Posterior cingulate gyrus (tissue), 11 donors: Measurements from ENCODE around the gene ANKRD40CL.
"Not testable (repeated sequence)": the region's sequence is repeated elsewhere in the genome, so short reads cannot be mapped to it uniquely, and the experiment has no call there.

Source experiments
- DNase-seq, 10 donors: peaks; one replicate each; pipeline versions ENCODE4 v3.0.0 to v3.0.0-alpha.2; 2020 to 2021; ENCODE audit warnings: mixed read lengths in 3 of 10
- intact Hi-C: fragments of 100-400 bp; cut with DNase I; formaldehyde crosslinking; loops from one replicate; pipeline ENCODE4 v1.15.1; 2023

The ANKRD40CL gene, protein sequence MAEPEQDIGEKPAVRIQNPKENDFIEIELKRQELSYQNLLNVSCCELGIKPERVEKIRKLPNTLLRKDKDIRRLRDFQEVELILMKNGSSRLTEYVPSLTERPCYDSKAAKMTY

DNA sequence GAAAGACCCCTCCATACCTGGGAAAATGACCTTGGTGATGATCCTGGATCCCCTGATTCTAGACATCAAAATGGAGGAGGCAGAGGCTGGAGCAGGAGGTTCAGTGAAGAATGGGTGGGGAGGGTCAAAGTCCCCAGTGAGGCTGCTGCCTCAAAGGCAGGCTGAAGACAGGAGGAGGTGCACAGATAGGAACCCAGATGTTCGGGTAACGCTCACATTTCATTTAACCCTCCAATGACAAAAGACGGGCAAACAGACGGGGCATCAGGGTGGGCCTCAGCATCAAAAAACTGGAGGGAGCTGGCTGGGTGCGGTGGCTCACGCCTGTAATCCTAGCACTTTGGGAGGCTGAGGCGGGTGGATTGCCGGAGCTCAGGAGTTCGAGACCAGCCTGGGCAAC lies at the start of gene ANKRD40CL:
TSS of gene ANKRD40CL (minus strand) at position 73 of the 400 bp plus-strand sequence. CDS start 605 bp downstream, outside the sequence.
- intact Hi-C loops: no loop called here
- peak in 1 of 10 donors; percentile 29 for DNase-seq

DNA sequence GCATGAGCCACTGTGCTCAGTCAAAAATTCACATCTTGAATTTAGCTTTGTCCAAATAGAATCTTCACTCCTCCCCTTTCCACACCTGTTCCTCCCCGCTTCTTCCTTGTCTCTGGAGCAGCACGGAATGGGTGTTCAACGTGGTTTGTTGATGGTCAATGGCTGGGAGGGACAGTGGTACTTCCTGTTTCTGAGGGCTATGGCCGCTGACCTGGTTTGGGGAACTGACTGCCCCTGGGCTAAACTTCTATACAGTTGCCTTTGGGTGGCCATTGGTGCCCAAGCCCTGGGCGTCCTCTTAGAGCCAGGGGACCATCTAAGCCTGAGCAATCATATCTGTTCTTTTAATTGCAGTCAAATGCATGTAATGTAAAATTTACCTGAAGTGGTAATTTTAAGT lies 49.0 kb upstream of the ANKRD40CL start:
- intact Hi-C loops: no loop called here
- DNase-seq: peak in 3 of 10 donors; percentile 14 to 33 (median 21)

- peak in 1 of 10 donors; percentile 21 for DNase-seq
- intact Hi-C loops: no loop called here
Observed at GRCh38 chr17:50815400-50815799, 48.1 kb upstream of the ANKRD40CL start.

DNA sequence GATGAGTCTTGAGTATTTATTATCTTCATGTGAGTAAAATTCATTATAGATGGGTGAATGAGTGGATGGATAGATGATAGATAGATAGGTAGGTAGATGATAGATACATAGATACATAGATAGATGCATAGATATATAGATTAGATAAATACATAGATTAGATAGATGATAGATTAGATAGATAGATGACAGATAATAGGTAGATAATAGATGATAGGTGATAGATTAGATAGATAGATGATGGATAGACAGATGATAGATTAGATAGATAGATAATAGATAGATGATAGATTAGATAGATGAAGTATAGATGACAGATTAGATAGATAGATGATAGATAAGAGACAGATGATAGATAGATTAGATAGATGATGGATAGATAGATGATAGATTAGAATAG lies 46.3 kb upstream of the ANKRD40CL start:
- intact Hi-C loops: no loop called here
- DNase-seq: no peak

GRCh38 chr17:50808888-50809287 lies 41.6 kb upstream of the ANKRD40CL start:
- intact Hi-C loops: no loop called here
- peak in 2 of 10 donors; percentile 16 to 50 for DNase-seq

GRCh38 chr17:50808413-50808812 lies 41.1 kb upstream of the ANKRD40CL start:
- peak in 2 of 10 donors; percentile 65 to 72 for DNase-seq
- intact Hi-C loops: no loop called here

- intact Hi-C loops: no loop called here
- peak in 1 of 10 donors; percentile 15 for DNase-seq
Observed at GRCh38 chr17:50807675-50808074, 40.4 kb upstream of the ANKRD40CL start.

- intact Hi-C loops: no loop called here
- DNase-seq: peak in 2 of 10 donors; percentile 17 to 22
Observed at GRCh38 chr17:50807009-50807408, 39.7 kb upstream of the ANKRD40CL start.

DNA sequence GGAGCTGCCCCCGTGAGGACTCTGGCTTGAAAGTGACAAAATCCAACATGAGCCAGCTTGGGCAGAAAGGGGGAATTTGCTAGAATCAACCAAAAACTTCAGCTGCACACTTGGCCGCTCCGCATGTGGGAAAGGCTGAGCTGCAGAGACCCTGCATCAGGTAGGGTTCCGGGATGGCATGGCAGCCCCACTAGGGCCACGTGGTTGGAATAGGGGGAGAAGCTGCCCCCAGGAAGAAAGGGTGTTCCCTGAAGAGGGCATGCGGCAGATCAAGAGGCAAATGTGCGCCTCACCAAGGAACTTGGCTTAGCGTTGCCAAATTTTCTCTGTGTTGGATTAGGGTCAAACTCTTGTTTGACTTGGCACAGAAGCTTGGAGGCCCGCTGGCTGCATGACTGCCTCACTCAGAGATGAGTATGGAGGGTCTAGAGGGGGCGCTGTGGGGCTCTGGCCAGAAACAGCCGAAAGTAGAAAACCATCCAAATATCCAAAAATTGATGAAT lies 38.9 kb upstream of the ANKRD40CL start:
- intact Hi-C loops: no loop called here
- peak in 2 of 10 donors; percentile 49 to 52 for DNase-seq

DNA sequence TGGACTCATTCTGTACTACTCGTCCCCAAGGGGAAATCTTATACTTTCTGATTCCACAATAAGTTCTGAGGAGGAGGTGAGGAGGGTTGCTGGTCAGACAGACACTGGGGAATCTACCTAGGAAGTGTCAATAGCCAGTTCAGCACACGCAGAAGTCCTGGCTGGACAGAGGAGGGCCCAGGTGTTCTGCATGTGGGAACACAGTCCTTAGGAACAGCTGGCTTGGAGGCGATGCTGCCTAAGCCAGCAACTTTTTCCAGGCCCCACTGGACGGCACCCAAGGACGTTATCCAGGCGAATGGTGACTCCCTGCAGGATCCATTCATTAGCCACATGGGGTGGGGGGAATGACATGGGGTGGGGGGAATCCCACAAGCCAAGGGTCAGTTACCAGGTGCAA lies 38.2 kb upstream of the ANKRD40CL start:
- intact Hi-C loops: no loop called here

GRCh38 chr17:50804749-50805475 lies 37.6 kb upstream of the ANKRD40CL start:
- DNase-seq: peak in 2 of 10 donors; percentile 8 to 22
- intact Hi-C loops: not testable (repeated sequence)

More for the DNA sequence above, 38.2 kb upstream of the ANKRD40CL start:
- DNase-seq: peak in 2 of 10 donors; percentile 10 to 41

DNA sequence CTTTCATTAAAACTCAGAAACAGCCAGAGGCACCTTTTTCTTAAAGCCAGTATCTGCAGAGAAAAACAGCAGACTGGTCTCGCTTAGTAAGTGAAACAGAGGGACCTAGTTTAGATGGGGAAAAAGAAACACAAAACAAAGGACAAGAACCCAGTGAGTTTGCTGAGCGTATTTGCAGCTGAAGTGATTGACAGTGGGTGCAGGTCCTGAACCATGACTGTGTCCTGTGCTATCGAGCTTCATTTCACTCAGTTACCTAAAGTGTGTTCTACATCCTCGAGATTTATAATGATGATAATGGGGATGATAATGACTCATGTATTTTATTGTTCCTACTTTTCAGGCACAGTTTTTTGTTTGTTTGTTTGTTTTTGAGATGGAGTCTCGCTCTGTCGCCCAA lies 36.4 kb upstream of the ANKRD40CL start:
- intact Hi-C loops: no loop called here
- DNase-seq: no peak

DNA sequence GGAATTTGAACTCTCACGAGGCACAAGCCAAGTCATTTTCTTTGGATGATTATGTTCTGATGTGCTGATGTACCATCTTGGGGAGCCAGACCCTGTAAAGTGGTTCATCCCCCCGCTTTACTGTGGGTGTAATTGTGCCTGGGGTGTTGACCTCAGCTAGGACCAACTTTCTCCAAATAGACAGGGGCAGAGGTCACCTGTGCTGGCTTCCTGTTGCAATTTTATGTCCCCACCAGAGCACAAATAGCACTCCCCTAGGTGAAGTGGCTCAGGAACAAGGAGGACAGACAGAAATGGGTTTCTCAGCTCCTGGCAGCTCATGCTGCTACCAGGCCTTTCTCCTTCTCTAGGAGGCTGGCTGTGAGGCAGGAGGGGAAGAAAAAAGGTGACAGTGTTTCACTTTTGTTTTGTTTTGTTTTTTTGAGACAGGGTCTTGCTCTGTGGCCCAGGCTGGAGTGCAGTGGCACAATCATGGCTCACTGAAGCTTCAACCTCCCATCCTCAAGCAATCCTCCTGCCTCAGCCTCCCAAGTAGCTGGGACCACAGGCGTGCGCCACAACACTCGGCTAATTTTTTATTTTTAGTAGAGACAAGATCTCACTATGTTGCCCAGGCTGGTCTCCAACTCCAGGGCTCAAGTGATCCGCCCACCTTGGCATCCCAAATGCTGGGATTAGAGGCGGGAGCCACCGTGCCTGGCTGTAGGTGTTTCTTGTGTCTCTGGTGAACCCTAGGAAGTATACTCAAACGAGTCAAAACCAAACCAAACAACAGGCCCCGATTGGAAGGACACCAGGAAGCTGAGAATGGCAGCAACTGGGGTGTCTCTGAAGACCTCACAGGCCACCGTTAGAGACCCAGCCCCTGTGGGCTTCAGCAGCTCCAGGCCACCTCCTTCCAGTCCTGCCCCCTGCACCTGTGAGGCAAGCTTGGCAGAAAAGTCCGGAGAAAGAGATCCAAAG lies 35.6 kb upstream of the ANKRD40CL start:
- peak in 1 of 10 donors; percentile 62 for DNase-seq

GRCh38 chr17:50800196-50800700 lies 32.9 kb upstream of the ANKRD40CL start:
- peak in 1 of 10 donors; percentile 47 for DNase-seq
- intact Hi-C loops: no loop called here

More for the DNA sequence above, 35.6 kb upstream of the ANKRD40CL start:
- intact Hi-C loops: no loop called here

- peak in 1 of 10 donors; percentile 39 for DNase-seq
- intact Hi-C loops: no loop called here
Observed at GRCh38 chr17:50799582-50799981, 32.3 kb upstream of the ANKRD40CL start.

GRCh38 chr17:50798424-50799288 lies 31.3 kb upstream of the ANKRD40CL start:
- intact Hi-C loops: no loop called here

DNA sequence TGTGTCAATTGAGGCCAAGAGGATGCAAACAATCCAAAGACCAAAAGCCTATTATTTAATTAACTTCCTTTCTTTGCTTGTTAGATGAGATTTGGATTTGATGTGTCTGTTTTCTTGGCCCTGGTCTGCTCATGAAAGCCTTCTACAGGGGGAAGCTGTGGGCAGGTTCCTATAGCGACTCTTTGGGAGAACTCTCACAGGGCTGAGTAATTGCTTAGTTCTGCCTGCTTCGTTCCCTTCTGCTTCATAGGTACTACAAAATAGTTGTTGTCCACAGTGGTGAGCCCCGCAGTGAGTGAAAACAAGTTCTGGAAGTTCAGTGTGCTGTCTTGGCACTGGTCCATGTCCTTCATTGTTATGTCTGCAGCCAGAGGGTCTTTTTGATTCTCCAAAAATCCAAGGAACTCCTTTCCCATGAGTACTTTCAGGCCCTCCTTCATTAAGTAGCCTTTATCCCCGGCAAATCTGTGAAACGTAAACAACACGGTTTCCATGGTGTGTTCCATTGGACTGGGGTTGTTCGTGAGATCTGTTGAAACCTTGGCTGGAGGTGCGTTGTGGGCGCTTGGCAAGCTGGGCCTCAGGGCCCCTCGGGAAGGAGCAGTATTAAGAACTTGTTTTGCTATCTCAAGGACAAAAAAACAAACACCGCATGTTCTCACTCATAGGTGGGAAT lies 30.0 kb upstream of the ANKRD40CL start:
- intact Hi-C loops: no loop called here
- DNase-seq: peak in 1 of 10 donors; percentile 8

More at GRCh38 chr17:50798424-50799288, 31.3 kb upstream of the ANKRD40CL start:
- DNase-seq: peak in 1 of 10 donors; percentile 35

GRCh38 chr17:50794361-50794760 lies 27.0 kb upstream of the ANKRD40CL start:
- DNase-seq: no peak
- intact Hi-C loops: no loop called here

GRCh38 chr17:50793007-50793406 lies 25.7 kb upstream of the ANKRD40CL start:
- DNase-seq: no peak
- intact Hi-C loops: no loop called here
